ENCODE measurements around the gene PAPPA2. TPM values are rescaled to one million over a fixed set of nuclear protein-coding genes. Genes with fewer than 3 reads are reported as not detected.
A peak's percentile ranks its signal among the peaks of the same experiment; 100 is the strongest.

The PAPPA2 gene
- total and polyA plus RNA-seq, 2 donors from 2014 or later = 4.9 to 93.5 TPM

GRCh38 chr1:176717066-176717750 is 254.2 kb downstream of the PAPPA2 start:
- TF ChIP-seq CTCF (IDR thresholded peaks at IDR 0.05; ENCODE audit: borderline replicate concordance, extremely low read depth, insufficient read depth) = no peak
- intact Hi-C loops (cut with DNase I) = no loop called here

GRCh38 chr1:176719447-176719846 is 256.5 kb downstream of the PAPPA2 start:
- Histone ChIP-seq H3K36me3 (ENCODE audit: control insufficient read depth in 2 of 3, insufficient read depth in 3 of 3, low read length in 3 of 3) (no peaks in the 10 kb centered on the region), H3K9me3 (ENCODE audit: control insufficient read depth in 2 of 3, insufficient read depth in 1 of 3, low read length in 3 of 3) (no peaks in the 10 kb centered on the region), H3K27me3 (ENCODE audit: control insufficient read depth, insufficient read depth, low read length) (no peaks in the 10 kb centered on the region), H3K9ac (ENCODE audit: low read length in 3 of 3) (no peak overlapping the region), H3K27ac (ENCODE audit: low read depth in 2 of 2, low read length in 2 of 2) (no peak overlapping the region), H3K4me3 (ENCODE audit: low read length in 3 of 3) (no peak overlapping the region), H3K4me1 (ENCODE audit: control insufficient read depth in 2 of 3, insufficient read depth in 2 of 3, low read depth in 1 of 3, low read length in 3 of 3) (no peaks in the 10 kb centered on the region)
- intact Hi-C loops (cut with DNase I) = no loop called here
- no peak for TF ChIP-seq CTCF (IDR thresholded peaks at IDR 0.05; ENCODE audit: borderline replicate concordance, extremely low read depth, insufficient read depth)
- DNase-seq = no peak
- no peak for FAIRE-seq

More at GRCh38 chr1:176717066-176717750, 254.2 kb downstream of the PAPPA2 start:
- no peaks in the 10 kb centered on the region for H3K36me3 ChIP-seq (ENCODE audit: control insufficient read depth in 2 of 3, insufficient read depth in 3 of 3, low read length in 3 of 3)
- H3K27me3 ChIP-seq (ENCODE audit: control insufficient read depth, insufficient read depth, low read length) = no peaks in the 10 kb centered on the region
- no peak overlapping the region for H3K27ac ChIP-seq (ENCODE audit: low read depth in 2 of 2, low read length in 2 of 2)
- DNase-seq (peak in 1 of 5 donors; percentile 6), FAIRE-seq (no peak)
- no peaks in the 10 kb centered on the region for H3K9me3 ChIP-seq (ENCODE audit: control insufficient read depth in 2 of 3, insufficient read depth in 1 of 3, low read length in 3 of 3)
- H3K4me3 ChIP-seq (ENCODE audit: low read length in 3 of 3) = no peak overlapping the region
- H3K9ac ChIP-seq (ENCODE audit: low read length in 3 of 3) = no peak overlapping the region
- no peaks in the 10 kb centered on the region for H3K4me1 ChIP-seq (ENCODE audit: control insufficient read depth in 2 of 3, insufficient read depth in 2 of 3, low read depth in 1 of 3, low read length in 3 of 3)

- intact Hi-C loops (cut with DNase I) = no loop called here
- no peak for FAIRE-seq
These were observed 257.9 kb downstream of the PAPPA2 start for GRCh38 chr1:176720838-176721237.

More at GRCh38 chr1:176720838-176721237, 257.9 kb downstream of the PAPPA2 start:
- Histone ChIP-seq H3K27ac (ENCODE audit: low read depth in 2 of 2, low read length in 2 of 2) (no peak overlapping the region), H3K9ac (ENCODE audit: low read length in 3 of 3) (no peak overlapping the region), H3K36me3 (ENCODE audit: control insufficient read depth in 2 of 3, insufficient read depth in 3 of 3, low read length in 3 of 3) (no peaks in the 10 kb centered on the region), H3K9me3 (ENCODE audit: control insufficient read depth in 2 of 3, insufficient read depth in 1 of 3, low read length in 3 of 3) (no peaks in the 10 kb centered on the region), H3K27me3 (ENCODE audit: control insufficient read depth, insufficient read depth, low read length) (no peaks in the 10 kb centered on the region), H3K4me1 (ENCODE audit: control insufficient read depth in 2 of 3, insufficient read depth in 2 of 3, low read depth in 1 of 3, low read length in 3 of 3) (no peaks in the 10 kb centered on the region), H3K4me3 (ENCODE audit: low read length in 3 of 3) (no peak overlapping the region)
- TF ChIP-seq CTCF (IDR thresholded peaks at IDR 0.05; ENCODE audit: borderline replicate concordance, extremely low read depth, insufficient read depth) = no peak
- DNase-seq = no peak

Data from kidney (tissue), 14 donors.